Transverse colon (tissue), 4 donors: ENCODE data around the gene RUNDC3A. TPM values are rescaled to one million over a fixed set of nuclear protein-coding genes. Genes with fewer than 3 reads are reported as not detected.
A peak's percentile ranks its signal among the peaks of the same experiment; 100 is the strongest.

Experiments used
- DNase-seq: peaks from one replicate; pipeline ENCODE4 v3.0.0-alpha.2; 2019
- H3K27ac ChIP-seq, 4 donors: fragments of 200-600 bp; sonication (generic); 2 replicates each; pipeline ENCODE4 v1.5.1; 2016 to 2018; ENCODE audit warnings: inconsistent platforms in 4 of 4
- H3K27me3 ChIP-seq: fragments of 200-600 bp; sonication (generic); 2 replicates; pipeline ENCODE4 v1.5.1; 2017; ENCODE audit warnings: inconsistent platforms
- H3K36me3 ChIP-seq, 4 donors: fragments of 200-600 bp; sonication (generic); 2 replicates each; pipeline ENCODE4 v1.5.1; 2017 to 2019; ENCODE audit warnings: inconsistent platforms in 4 of 4
- H3K4me1 ChIP-seq, 4 donors: fragments of 200-600 bp; sonication (generic); 2 replicates each; pipeline ENCODE4 v1.5.1; 2017 to 2020; ENCODE audit warnings: inconsistent platforms in 4 of 4
- H3K4me3 ChIP-seq, 4 donors: fragments of 200-600 bp; sonication (generic); 1 replicate in 1 of 4; 2 replicates in 3 of 4; pipeline versions ENCODE4 v1.5.1 to v1.6.1; 2017 to 2019; ENCODE audit warnings: inconsistent platforms in 4 of 4
- H3K9me3 ChIP-seq, 2 donors: fragments of 200-600 bp; sonication (generic); 2 replicates each; pipeline ENCODE4 v1.5.1; 2017 to 2019; ENCODE audit warnings: inconsistent platforms in 2 of 2
- EP300 ChIP-seq: sonication (generic); formaldehyde crosslinking; IDR thresholded peaks from one replicate; pipeline ENCODE4 v1.6.1; 2017; ENCODE audit warnings: antibody characterized with exemption, low read depth
- POLR2A ChIP-seq: fragments of 450-650 bp; IDR thresholded peaks from one replicate; pipeline ENCODE4 v1.6.1; 2016; ENCODE audit warnings: antibody characterized with exemption, mild to moderate bottlenecking, moderate library complexity
- POLR2AphosphoS5 ChIP-seq, 3 donors: sonication (generic); formaldehyde crosslinking; IDR thresholded peaks; one replicate each; pipeline ENCODE4 v1.6.1; 2016; ENCODE audit warnings: antibody characterized with exemption in 3 of 3
- WGBS, 2 donors: methylation state at CpG; one replicate each; pipeline ENCODE4 v1.1.5; 2018; ENCODE audit warnings: low coverage in 1 of 2; 5-methylcytosine and 5-hydroxymethylcytosine counted together
- in situ Hi-C, 4 donors: fragments of 200-750 bp; cut with MboI; loops; one replicate each; pipeline versions ENCODE4 v1.15.0 to v1.15.1; 2017; ENCODE audit warnings: low sequenced_read_pairs in 3 of 4, low pct_ligation_motif_present in 1 of 4, low pct_unique_long_range_greater_than_20kb in 1 of 4
- intact Hi-C: fragments of 100-400 bp; cut with DNase I; formaldehyde crosslinking; loops from one replicate; pipeline ENCODE4 v1.15.1; 2023; ENCODE audit warnings: low total_unique reads
- total RNA-seq, 4 donors: library from RNA; depleted of rRNA; stranded (reverse); fragments of >200 nt; gene quantifications; one replicate each; pipeline ENCODE4 v1.1.0, GENCODE V29; 2016
- TF ChIP-seq, protein P1 (sequence below), 5 experiments: fragments of 200-600 bp in 3 of 5; fragments of 450-650 bp in 2 of 5; sonication (generic) in 3 of 5; IDR thresholded peaks; 1 replicate in 2 of 5; 2 replicates in 3 of 5; pipeline ENCODE4 v1.5.1; 2016 to 2017; ENCODE audit warnings: antibody characterized with exemption in 5 of 5, inconsistent platforms in 3 of 5, mild to moderate bottlenecking in 2 of 5, moderate library complexity in 1 of 5

The RUNDC3A gene
- total RNA-seq, 4 donors from 2014 or later: 0.48 to 7.6 (median 1.1) TPM; not detected in 1

DNA sequence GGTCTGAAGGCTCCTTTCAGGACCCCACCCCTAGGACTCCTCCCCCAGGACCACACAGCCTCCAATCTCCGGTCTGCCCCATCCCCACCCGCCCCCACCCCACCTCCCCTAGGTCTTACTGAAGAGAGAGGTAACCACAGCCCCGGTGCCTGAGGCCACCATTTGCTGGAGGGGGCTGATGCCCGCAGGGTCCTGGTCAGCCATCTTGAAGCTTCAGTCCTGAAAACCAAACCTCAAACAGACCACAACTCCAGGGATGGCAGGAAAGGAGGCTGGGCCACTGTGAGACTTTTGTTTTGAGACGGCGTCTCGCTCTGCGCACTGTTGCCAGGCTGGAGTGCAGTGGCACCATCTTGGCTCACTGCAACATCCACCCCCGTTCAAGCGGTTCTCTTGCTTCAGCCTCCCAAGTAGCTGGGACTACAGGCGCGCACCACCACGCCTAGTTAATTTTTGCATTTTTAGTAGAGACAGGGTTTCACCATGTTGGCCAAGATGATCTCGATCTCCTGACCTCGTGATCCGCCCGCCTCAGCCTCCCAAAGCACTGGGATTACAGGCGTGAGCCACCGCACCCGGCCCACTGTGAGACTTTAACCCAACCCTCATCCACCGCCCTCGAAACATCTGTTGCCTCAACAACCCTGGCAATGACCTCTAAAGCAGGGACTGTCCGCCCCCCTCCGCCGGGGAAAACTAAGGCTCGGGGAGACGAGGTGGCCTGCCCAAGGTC is 15.1 kb downstream of the RUNDC3A start:
- in situ Hi-C loops: loop anchor here in 1 of 4 donors (10.0 kb wide), 1 partner anchor 109 kb away; the partner anchor contains the start of gene UBTF
- TF ChIP-seq EP300 (no peak), POLR2AphosphoS5 (IDR thresholded peaks at IDR 0.05) (no peak), POLR2A (no peak)
- TF ChIP-seq, protein P1, sequence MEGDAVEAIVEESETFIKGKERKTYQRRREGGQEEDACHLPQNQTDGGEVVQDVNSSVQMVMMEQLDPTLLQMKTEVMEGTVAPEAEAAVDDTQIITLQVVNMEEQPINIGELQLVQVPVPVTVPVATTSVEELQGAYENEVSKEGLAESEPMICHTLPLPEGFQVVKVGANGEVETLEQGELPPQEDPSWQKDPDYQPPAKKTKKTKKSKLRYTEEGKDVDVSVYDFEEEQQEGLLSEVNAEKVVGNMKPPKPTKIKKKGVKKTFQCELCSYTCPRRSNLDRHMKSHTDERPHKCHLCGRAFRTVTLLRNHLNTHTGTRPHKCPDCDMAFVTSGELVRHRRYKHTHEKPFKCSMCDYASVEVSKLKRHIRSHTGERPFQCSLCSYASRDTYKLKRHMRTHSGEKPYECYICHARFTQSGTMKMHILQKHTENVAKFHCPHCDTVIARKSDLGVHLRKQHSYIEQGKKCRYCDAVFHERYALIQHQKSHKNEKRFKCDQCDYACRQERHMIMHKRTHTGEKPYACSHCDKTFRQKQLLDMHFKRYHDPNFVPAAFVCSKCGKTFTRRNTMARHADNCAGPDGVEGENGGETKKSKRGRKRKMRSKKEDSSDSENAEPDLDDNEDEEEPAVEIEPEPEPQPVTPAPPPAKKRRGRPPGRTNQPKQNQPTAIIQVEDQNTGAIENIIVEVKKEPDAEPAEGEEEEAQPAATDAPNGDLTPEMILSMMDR (IDR thresholded peaks at IDR 0.05): no peak
- H3K27ac ChIP-seq: peak overlapping the region; percentile 93 to 98 (median 96)

DNA sequence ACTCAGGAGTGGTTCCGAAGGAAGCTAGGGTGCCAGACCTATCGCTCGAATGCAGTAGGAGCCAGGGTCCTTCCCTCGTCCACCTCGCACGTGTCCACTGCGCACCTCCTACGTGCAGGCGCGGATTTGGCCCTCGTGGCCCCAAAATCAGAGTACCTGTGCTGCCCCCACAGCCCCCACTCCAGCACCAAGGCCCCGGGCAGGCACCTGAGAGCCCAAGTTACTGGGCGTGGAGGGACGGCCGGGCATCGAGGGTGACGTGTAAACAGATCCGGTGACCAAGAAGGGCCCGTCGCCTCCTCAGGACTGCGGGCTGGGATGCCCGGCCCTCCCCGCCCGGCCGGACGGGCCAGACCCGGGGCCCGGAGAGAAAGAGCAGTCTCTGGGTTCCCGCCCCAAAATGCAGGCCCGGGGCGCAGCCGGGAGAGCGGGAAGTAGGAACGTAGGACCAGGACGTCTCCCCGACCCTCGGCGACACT is 15.7 kb downstream of the RUNDC3A start:
- intact Hi-C loops (loop anchor here (1.0 to 2.0 kb wide), 2 partner anchors 23 to 105 kb away; partner anchors contain the start of gene UBTF), in situ Hi-C loops (loop anchor here in 1 of 4 donors (10.0 kb wide), 1 partner anchor 109 kb away; the partner anchor contains the start of gene UBTF)
- Histone ChIP-seq H3K4me1 (peaks cover 8 to 30% (median 25%) of the 10 kb centered on the region in 4 donors), H3K9me3 (no peaks in the 10 kb centered on the region), H3K27me3 (no peaks in the 10 kb centered on the region), H3K4me3 (peak overlapping the region; percentile 67 to 97 (median 83)), H3K36me3 (peaks cover 0 to 20% (median 5%) of the 10 kb centered on the region in 4 donors), H3K27ac (peak overlapping the region; percentile 93 to 98 (median 96))
- 2% methylated on average over 28 of the region's 38 CpGs; no CpG with 5 or more reads in 1 of the 2 donors for WGBS, 2 donors
- peak; percentile 35 for DNase-seq
- no peak for TF ChIP-seq EP300
- TF ChIP-seq POLR2A: no peak
- TF ChIP-seq, protein P1 (IDR thresholded peaks at IDR 0.05): no peak
- TF ChIP-seq POLR2AphosphoS5 (IDR thresholded peaks at IDR 0.05): no peak

More for the DNA sequence above, 15.1 kb downstream of the RUNDC3A start:
- Histone ChIP-seq H3K36me3 (peaks cover 0 to 20% (median 5%) of the 10 kb centered on the region in 4 donors), H3K9me3 (no peaks in the 10 kb centered on the region), H3K4me1 (peaks cover 8 to 30% (median 25%) of the 10 kb centered on the region in 4 donors), H3K27me3 (no peaks in the 10 kb centered on the region), H3K4me3 (peak overlapping the region; percentile 67 to 97 (median 83))
- intact Hi-C loops: loop anchor here (1.0 to 2.0 kb wide), 2 partner anchors 24 to 105 kb away; partner anchors contain the start of gene UBTF
- peak; percentile 38 for DNase-seq
- WGBS, 2 donors: 59 to 90% methylated on average over 2 to 26 of the region's 27 CpGs

DNA sequence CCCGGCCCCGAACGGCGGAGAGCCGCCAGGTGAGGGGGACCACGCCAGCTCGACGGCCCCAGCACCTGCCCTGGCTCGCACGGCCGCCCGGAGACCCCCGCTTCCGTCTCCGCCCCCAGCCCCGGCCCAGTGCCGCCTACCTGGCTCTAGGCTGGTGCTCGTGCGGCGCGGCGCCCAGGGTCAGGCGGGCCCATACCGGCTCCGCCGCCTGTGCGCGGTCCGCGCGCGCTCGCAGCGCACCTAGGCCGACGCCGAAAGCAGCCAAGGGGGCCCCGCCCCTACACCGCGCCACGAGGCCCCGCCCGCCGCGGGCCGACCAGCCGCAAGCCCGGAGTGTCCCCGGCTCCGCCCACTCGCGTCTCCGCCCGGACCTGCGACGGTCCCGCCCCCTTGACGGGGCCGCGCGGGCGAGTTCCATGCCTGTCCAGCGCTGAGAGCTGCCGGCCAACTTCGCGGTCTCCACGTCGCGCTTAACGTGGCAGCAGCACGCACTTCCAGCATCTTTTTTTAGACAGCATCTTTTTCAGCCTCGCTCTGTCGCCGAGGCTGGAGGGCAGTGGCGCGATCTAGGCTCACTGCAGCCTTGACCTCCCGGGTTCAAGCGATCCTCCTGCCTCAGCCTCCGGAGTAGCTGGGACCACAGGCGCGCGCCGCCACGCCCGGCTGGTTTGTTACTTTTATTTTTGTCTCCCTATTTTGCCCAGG is 16.3 kb downstream of the RUNDC3A start, which contains the start of gene SLC25A39:
Gene SLC25A39, minus strand, starts transcription at position 253 of the 705 bp plus-strand sequence. CDS start 1,261 bp downstream, outside the sequence.
- DNase-seq: peak; percentile 96
- Histone ChIP-seq H3K4me3 (peak within 1 kb of the TSS; percentile 67 to 97 (median 83)), H3K27ac (peak within 1 kb of the TSS; percentile 93 to 98 (median 96)), H3K27me3 (no peaks in the 10 kb centered on the region), H3K9me3 (no peaks in the 10 kb centered on the region), H3K36me3 (peaks cover 0 to 20% (median 5%) of the 10 kb centered on the region in 4 donors), H3K4me1 (peaks cover 8 to 30% (median 25%) of the 10 kb centered on the region in 4 donors)
- intact Hi-C loops (loop anchor here (1.0 to 2.0 kb wide), 2 partner anchors 23 to 106 kb away; partner anchors contain the start of gene UBTF), in situ Hi-C loops (loop anchor here in 1 of 4 donors (10.0 kb wide), 1 partner anchor 110 kb away; the partner anchor contains the start of gene UBTF)
- TF ChIP-seq POLR2AphosphoS5 (IDR thresholded peaks at IDR 0.05) (peak; percentile 85 to 88 (median 86)), EP300 (no peak), POLR2A (peak; percentile 63)
- TF ChIP-seq, protein P1 (IDR thresholded peaks at IDR 0.05): no peak
- 0% methylated on average over 35 of the region's 85 CpGs; no CpG with 5 or more reads in 1 of the 2 donors for WGBS, 2 donors
